B cell (primary cell): ENCODE measurements around the gene GRID1. TPM values are rescaled to one million over a fixed set of nuclear protein-coding genes. Genes with fewer than 3 reads are reported as not detected.

Experiments used
- ATAC-seq: fragments of 200-7000 bp; cut with Tn5 transposase; one replicate; pipeline ENCODE4 v1.10.0; 2021; ENCODE audit warnings: low read depth, mild to moderate bottlenecking, moderate number of reproducible peaks, moderate library complexity
- CTCF ChIA-PET: fragments of 350-600 bp; sonication (Branson Sonifier 250); formaldehyde crosslinking; loops from one replicate; lab custom pipeline; 2021; ENCODE audit warnings: antibody characterized with exemption, inconsistent platforms; lab: Charles Lee
- POLR2A ChIA-PET: fragments of 350-600 bp; sonication (Branson Sonifier 250); formaldehyde crosslinking; loops from one replicate; lab custom pipeline; 2021; ENCODE audit warnings: antibody characterized with exemption; lab: Charles Lee
- DNase-seq: peaks from one replicate; pipeline ENCODE4 v3.0.0; 2013
- H2AFZ ChIP-seq: 2 replicates; pipeline ENCODE4 v1.6.1; 2012; ENCODE audit warnings: mild to moderate bottlenecking, low read depth, low read length; ENCODE audit not compliant: insufficient read depth, poor library complexity, severe bottlenecking
- H3K27ac ChIP-seq, 2 donors: 1 replicate in 1 of 2; 2 replicates in 1 of 2; pipeline ENCODE4 v1.5.1; 2012 to 2013; ENCODE audit warnings: low read length in 2 of 2, mild to moderate bottlenecking in 2 of 2, moderate library complexity in 1 of 2
- H3K27me3 ChIP-seq, 4 experiments: fragments of 200-600 bp in 1 of 4; sonication (generic) in 1 of 4; replicated peaks in 1 of 4; 1 replicate in 2 of 4; 2 replicates in 2 of 4; pipeline versions ENCODE4 v1.6.1 to v1.7.0; 2013 to 2016; ENCODE audit warnings: low read length in 3 of 4, mild to moderate bottlenecking in 2 of 4, mixed read lengths in 1 of 4, moderate library complexity in 1 of 4; ENCODE audit not compliant: insufficient read depth in 4 of 4, control insufficient read depth in 3 of 4; ENCODE audit errors: control extremely low read depth in 1 of 4
- H3K36me3 ChIP-seq, 2 experiments: replicated peaks in 1 of 2; 1 replicate in 1 of 2; 2 replicates in 1 of 2; pipeline versions ENCODE4 v1.6.1 to v1.7.1; 2013; ENCODE audit warnings: low read length in 1 of 2; ENCODE audit not compliant: insufficient read depth in 2 of 2, control insufficient read depth in 1 of 2; ENCODE audit errors: control extremely low read depth in 1 of 2, extremely low read depth in 1 of 2
- H3K4me1 ChIP-seq, 2 donors: fragments of 200-600 bp in 1 of 2; sonication (generic) in 1 of 2; 1 replicate in 1 of 2; 2 replicates in 1 of 2; pipeline versions ENCODE4 v1.5.1 to v1.6.1; 2013 to 2017; ENCODE audit warnings: low read length in 2 of 2; ENCODE audit not compliant: control insufficient read depth in 2 of 2, insufficient read depth in 2 of 2
- H3K4me2 ChIP-seq: replicated peaks from 2 replicates; pipeline ENCODE3; 2012; ENCODE audit warnings: mild to moderate bottlenecking, low read depth, low read length; ENCODE audit not compliant: poor library complexity, severe bottlenecking
- H3K4me3 ChIP-seq, 5 experiments: fragments of 200-600 bp in 1 of 5; sonication (generic) in 1 of 5; 1 replicate in 3 of 5; 2 replicates in 2 of 5; pipeline versions ENCODE4 v1.5.1 to v1.7.0; 2011 to 2016; ENCODE audit warnings: low read length in 4 of 5, mild to moderate bottlenecking in 4 of 5, low read depth in 2 of 5, control low read depth in 1 of 5, moderate library complexity in 1 of 5; ENCODE audit not compliant: insufficient read depth in 1 of 5; ENCODE audit errors: control extremely low read depth in 1 of 5, extremely low read depth in 1 of 5
- H3K79me2 ChIP-seq: fragments of 200-600 bp; sonication (generic); one replicate; pipeline ENCODE4 v1.6.0; 2016; ENCODE audit warnings: low read length; ENCODE audit not compliant: control insufficient read depth, insufficient read depth
- H3K9ac ChIP-seq: fragments of 200-600 bp; sonication (generic); 2 replicates; pipeline ENCODE4 v1.6.1; 2017; ENCODE audit warnings: mild to moderate bottlenecking, low read length, moderate library complexity
- H3K9me3 ChIP-seq, 3 donors: one replicate each; pipeline versions ENCODE4 v1.6.1 to v1.7.1; 2013; ENCODE audit warnings: low read length in 2 of 3; ENCODE audit not compliant: control insufficient read depth in 2 of 3, insufficient read depth in 1 of 3; ENCODE audit errors: control extremely low read depth in 1 of 3
- H4K20me1 ChIP-seq: 2 replicates; pipeline ENCODE4 v1.6.0; 2012; ENCODE audit warnings: mild to moderate bottlenecking, low read length; ENCODE audit not compliant: insufficient read depth, control insufficient read depth, poor library complexity, severe bottlenecking
- H3K27ac Mint-ChIP-seq: one replicate; pipeline ENCODE4 v1.8.0; 2021; ENCODE audit warnings: mixed read lengths
- H3K27me3 Mint-ChIP-seq: one replicate; pipeline ENCODE4 v1.8.0; 2021; ENCODE audit warnings: mixed read lengths
- H3K4me1 Mint-ChIP-seq: one replicate; pipeline ENCODE4 v1.8.0; 2021; ENCODE audit warnings: mixed read lengths
- H3K4me3 Mint-ChIP-seq: one replicate; pipeline ENCODE4 v1.8.0; 2021; ENCODE audit warnings: mixed read lengths
- H3K9me3 Mint-ChIP-seq: one replicate; pipeline ENCODE4 v1.8.0; 2022; ENCODE audit warnings: mixed read lengths; ENCODE audit not compliant: insufficient read depth
- CTCF ChIP-seq: fragments of 200-600 bp; IDR thresholded peaks from one replicate; pipeline ENCODE4 v1.8.0; 2022; ENCODE audit warnings: antibody characterized with exemption, mild to moderate bottlenecking
- EZH2 ChIP-seq: IDR thresholded peaks from 2 replicates; pipeline ENCODE4 v1.6.1; 2012; ENCODE audit warnings: borderline replicate concordance, low read depth, mild to moderate bottlenecking, moderate library complexity, low read length; ENCODE audit not compliant: insufficient read depth, poor library complexity, severe bottlenecking
- WGBS: methylation state at CpG from one replicate; pipeline ENCODE4 v1.1.5; 2013; ENCODE audit warnings: missing lambda C conversion rate; ENCODE audit not compliant: insufficient coverage; 5-methylcytosine and 5-hydroxymethylcytosine counted together
- intact Hi-C: fragments of 100-400 bp; cut with micrococcal nuclease; formaldehyde crosslinking; loops from one replicate; pipeline ENCODE4 v1.10.0; 2022
- polyA plus RNA-seq: library from polyadenylated mRNA; depleted of rRNA; stranded (reverse); fragments of >200 nt; gene quantifications from 2 replicates; pipeline ENCODE4 v1.2.3, GENCODE V29; 2012
- total RNA-seq, 2 donors: library from RNA; stranded (reverse); fragments of 120-200 nt in 1 of 2; gene quantifications; 1 replicate in 1 of 2; 2 replicates in 1 of 2; pipeline versions ENCODE4 v1.2.3 to v1.2.4, GENCODE V29; 2013 to 2022

Gene GRID1
- total and polyA plus RNA-seq, 2 donors (not counting 1 experiment from before 2014, with no cell fraction given), result not detected

GRCh38 chr10:86123715-86124114, 242.9 kb downstream of the GRID1 start:
- Histone ChIP-seq H2AFZ (no peak overlapping the region), H4K20me1 (no peaks in the 10 kb centered on the region), H3K27me3 (no peaks in the 10 kb centered on the region), H3K9me3 (peaks cover 0 to 2% (median 0%) of the 10 kb centered on the region in 3 donors), H3K36me3 (no peaks in the 10 kb centered on the region), H3K4me3 (no peak overlapping the region), H3K79me2 (no peaks in the 10 kb centered on the region), H3K4me2 (no peak overlapping the region), H3K27ac (no peak overlapping the region), H3K4me1 (no peaks in the 10 kb centered on the region), H3K9ac (no peak overlapping the region)
- no peak overlapping the region for H3K27ac Mint-ChIP-seq
- DNase-seq (no peak), ATAC-seq (no peak)
- H3K4me1 Mint-ChIP-seq, result no peaks in the 10 kb centered on the region
- no peak overlapping the region for H3K4me3 Mint-ChIP-seq
- CTCF ChIA-PET, result no interaction called here
- peaks cover 20% of the 10 kb centered on the region for H3K27me3 Mint-ChIP-seq
- no peak for TF ChIP-seq EZH2
- no peak for TF ChIP-seq CTCF
- 64% methylated on average over 6 of the region's 6 CpGs for WGBS
- POLR2A ChIA-PET, result no interaction called here
- intact Hi-C loops, result no loop called here
- H3K9me3 Mint-ChIP-seq, result no peaks in the 10 kb centered on the region

GRCh38 chr10:86123304-86123703, 243.3 kb downstream of the GRID1 start:
- H3K4me3 Mint-ChIP-seq, result no peak overlapping the region
- intact Hi-C loops, result no loop called here
- Histone ChIP-seq H3K79me2 (no peaks in the 10 kb centered on the region), H3K4me1 (no peaks in the 10 kb centered on the region), H4K20me1 (no peaks in the 10 kb centered on the region), H3K9me3 (peaks cover 0 to 2% (median 0%) of the 10 kb centered on the region in 3 donors), H3K27me3 (no peaks in the 10 kb centered on the region), H2AFZ (no peak overlapping the region), H3K4me3 (no peak overlapping the region), H3K9ac (no peak overlapping the region), H3K27ac (no peak overlapping the region), H3K36me3 (no peaks in the 10 kb centered on the region), H3K4me2 (no peak overlapping the region)
- ATAC-seq (no peak), DNase-seq (no peak)
- peaks cover 16% of the 10 kb centered on the region for H3K27me3 Mint-ChIP-seq
- no peak overlapping the region for H3K27ac Mint-ChIP-seq
- H3K4me1 Mint-ChIP-seq, result no peaks in the 10 kb centered on the region
- H3K9me3 Mint-ChIP-seq, result no peaks in the 10 kb centered on the region
- WGBS, result 92% methylated on average over 4 of the region's 4 CpGs
- TF ChIP-seq CTCF (no peak), EZH2 (no peak)
- POLR2A ChIA-PET, result no interaction called here
- CTCF ChIA-PET, result no interaction called here
